Activated B cell treated with CpG ODN at 0.5 μM for 24 hours (primary cell): Measurements from ENCODE around the gene SPTLC2. TPM values are rescaled to one million over a fixed set of nuclear protein-coding genes. Genes with fewer than 3 reads are reported as not detected.

Experiments used
- ATAC-seq: fragments of 200-7000 bp; cut with Tn5 transposase; one replicate; pipeline ENCODE4 v1.10.0; 2021; ENCODE audit warnings: low read depth, mild to moderate bottlenecking, moderate library complexity
- CTCF ChIA-PET: fragments of 350-600 bp; sonication (Branson Sonifier 250); formaldehyde crosslinking; loops from one replicate; lab custom pipeline; 2021; ENCODE audit warnings: antibody characterized with exemption; lab: Charles Lee
- POLR2A ChIA-PET: fragments of 350-600 bp; sonication (Branson Sonifier 250); formaldehyde crosslinking; loops from one replicate; lab custom pipeline; 2021; ENCODE audit warnings: antibody characterized with exemption; lab: Charles Lee
- DNase-seq: peaks from one replicate; pipeline ENCODE4 v3.0.0; 2022
- H3K27ac Mint-ChIP-seq: one replicate; pipeline ENCODE4 v1.8.0; 2020; ENCODE audit warnings: mixed read lengths
- H3K27me3 Mint-ChIP-seq: one replicate; pipeline ENCODE4 v1.8.0; 2021; ENCODE audit warnings: mixed read lengths
- H3K36me3 Mint-ChIP-seq: one replicate; pipeline ENCODE4 v1.8.0; 2021; ENCODE audit warnings: low read depth, mixed read lengths
- H3K4me1 Mint-ChIP-seq: one replicate; pipeline ENCODE4 v1.8.0; 2021; ENCODE audit warnings: mixed read lengths
- H3K4me3 Mint-ChIP-seq: one replicate; pipeline ENCODE4 v1.8.0; 2020; ENCODE audit warnings: mild to moderate bottlenecking, mixed read lengths
- H3K9me3 Mint-ChIP-seq: one replicate; pipeline ENCODE4 v1.8.0; 2020; ENCODE audit warnings: mixed read lengths
- CTCF ChIP-seq: fragments of 200-600 bp; IDR thresholded peaks from one replicate; pipeline ENCODE4 v1.8.0; 2022; ENCODE audit warnings: antibody characterized with exemption, mild to moderate bottlenecking
- intact Hi-C: fragments of 100-400 bp; cut with micrococcal nuclease; formaldehyde crosslinking; loops from one replicate; pipeline ENCODE4 v1.15.1; 2024
- total RNA-seq: library from RNA; stranded (reverse); gene quantifications from 2 replicates; pipeline ENCODE4 v1.2.3, GENCODE V29; 2022

SPTLC2 gene
- total RNA-seq, 1 donor from 2014 or later = 43.8 TPM

DNA sequence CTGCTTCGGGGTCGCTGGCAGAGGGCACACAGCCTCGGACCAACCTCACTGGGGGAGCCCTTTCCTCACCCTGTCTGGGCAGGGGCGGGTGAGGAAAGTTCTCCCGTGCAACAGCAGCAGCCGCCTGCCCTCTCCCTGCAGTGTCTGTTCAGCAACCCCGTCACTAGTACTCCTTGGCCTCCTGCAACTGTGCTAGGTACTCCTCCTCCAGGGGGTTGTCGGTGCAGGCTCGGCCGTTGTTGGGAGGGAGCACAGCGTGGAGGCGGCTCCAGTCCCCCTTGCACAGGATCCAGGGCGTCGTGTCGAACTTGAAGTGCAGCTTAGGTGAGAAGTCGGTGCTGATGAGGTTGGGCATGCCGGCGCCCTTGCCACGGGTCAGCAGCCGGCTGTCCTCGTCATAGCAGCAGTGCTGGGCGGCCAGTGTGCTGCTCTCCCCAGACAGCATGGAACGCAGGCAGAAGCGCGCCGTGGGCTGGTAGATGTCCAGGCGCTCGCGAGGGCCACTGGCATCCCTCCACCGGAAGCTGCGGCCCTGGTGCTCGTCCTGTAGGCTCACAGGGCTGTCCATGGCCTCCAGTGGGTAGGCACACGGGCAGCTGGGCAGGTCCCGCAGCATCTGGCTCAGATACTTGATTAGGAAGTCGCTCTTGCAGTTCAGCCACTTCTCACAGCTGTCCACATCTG is 140.9 kb downstream of the SPTLC2 start:
- POLR2A ChIA-PET = interaction anchor here (0.8 kb wide), 1 partner anchor 45 kb away, joined by 3 read pairs; no protein-coding TSS in a partner anchor
- CTCF ChIA-PET = no interaction called here
- no peak for TF ChIP-seq CTCF

DNA sequence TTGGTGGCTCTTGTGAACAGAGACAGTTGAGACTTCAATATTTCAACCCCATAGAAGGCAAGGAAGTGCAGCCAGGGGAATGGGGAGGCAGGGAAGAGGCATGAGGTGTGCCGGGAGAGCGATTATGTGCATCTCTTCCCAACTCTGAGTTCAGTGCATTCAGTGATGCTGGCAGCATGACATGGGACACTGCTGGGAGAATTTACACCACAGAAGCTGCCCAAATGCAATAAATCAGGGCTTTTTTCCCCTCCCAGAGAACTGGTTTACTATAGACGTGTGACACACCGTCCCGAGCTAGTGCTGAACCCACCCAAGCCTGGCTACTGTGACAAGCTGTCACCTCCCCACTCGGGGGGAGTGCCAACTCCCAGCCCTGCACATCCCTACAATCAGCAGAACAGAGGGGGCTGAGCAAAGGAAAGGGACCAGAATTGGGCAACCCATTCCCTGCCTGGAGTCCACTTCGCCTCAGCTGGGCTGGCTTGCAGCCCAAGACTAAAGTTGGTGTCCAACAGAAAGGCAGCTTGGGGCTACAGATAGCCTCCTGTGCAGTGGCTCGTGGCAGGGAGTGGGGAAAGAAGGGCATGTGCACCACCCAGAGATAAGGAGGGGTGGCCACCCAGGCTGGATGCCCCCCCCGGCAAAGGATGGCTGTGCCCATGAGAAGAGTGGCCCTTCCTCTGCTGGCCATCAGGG is 141.8 kb downstream of the SPTLC2 start:
- no peaks in the 10 kb centered on the region for H3K9me3 Mint-ChIP-seq
- ChIA-PET CTCF (no interaction called here), POLR2A (no interaction called here)
- no peak overlapping the region for H3K4me3 Mint-ChIP-seq
- peaks cover 2% of the 10 kb centered on the region for H3K36me3 Mint-ChIP-seq
- H3K27ac Mint-ChIP-seq = no peak overlapping the region
- H3K27me3 Mint-ChIP-seq = no peaks in the 10 kb centered on the region
- H3K4me1 Mint-ChIP-seq = no peaks in the 10 kb centered on the region
- TF ChIP-seq CTCF = no peak
- intact Hi-C loops = no loop called here
- ATAC-seq (no peak), DNase-seq (no peak)

More for the DNA sequence above, 140.9 kb downstream of the SPTLC2 start:
- Mint-ChIP-seq H3K36me3 (no peaks in the 10 kb centered on the region), H3K4me3 (no peak overlapping the region), H3K27ac (no peak overlapping the region), H3K9me3 (no peaks in the 10 kb centered on the region), H3K4me1 (no peaks in the 10 kb centered on the region), H3K27me3 (no peaks in the 10 kb centered on the region)
- DNase-seq (no peak), ATAC-seq (no peak)
- intact Hi-C loops = no loop called here

DNA sequence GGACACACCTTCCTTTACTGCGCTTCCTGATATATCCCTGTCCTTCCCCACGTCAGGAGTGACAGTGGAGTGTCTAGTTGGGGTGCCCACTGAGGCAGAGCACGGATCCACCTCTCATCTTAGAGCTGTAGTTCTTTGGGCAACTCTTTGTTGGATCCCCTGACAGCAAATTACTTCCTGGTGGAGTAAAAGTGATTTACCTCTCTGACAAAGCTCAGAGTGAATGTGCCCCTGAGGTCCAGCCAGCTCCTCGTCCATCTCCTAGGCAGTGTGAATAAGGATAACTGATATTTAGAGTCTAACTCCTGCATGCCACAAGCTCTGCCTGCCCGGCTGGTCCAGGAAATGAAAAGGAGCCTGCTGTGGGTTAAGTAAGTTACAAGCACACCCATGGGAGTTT is 142.5 kb downstream of the SPTLC2 start:
- intact Hi-C loops = no loop called here
- ChIA-PET POLR2A (no interaction called here), CTCF (no interaction called here)
- no peaks in the 10 kb centered on the region for H3K27me3 Mint-ChIP-seq
- DNase-seq (no peak), ATAC-seq (no peak)
- H3K4me1 Mint-ChIP-seq = no peaks in the 10 kb centered on the region
- no peak overlapping the region for H3K27ac Mint-ChIP-seq
- no peak for TF ChIP-seq CTCF
- peaks cover 9% of the 10 kb centered on the region for H3K36me3 Mint-ChIP-seq
- H3K4me3 Mint-ChIP-seq = no peak overlapping the region
- H3K9me3 Mint-ChIP-seq = no peaks in the 10 kb centered on the region

GRCh38 chr14:77470224-77470870 is 146.1 kb downstream of the SPTLC2 start:
- CTCF ChIA-PET = no interaction called here
- H3K4me1 Mint-ChIP-seq = no peaks in the 10 kb centered on the region
- no peak for TF ChIP-seq CTCF
- H3K9me3 Mint-ChIP-seq = no peaks in the 10 kb centered on the region
- intact Hi-C loops = no loop called here
- peaks cover 41% of the 10 kb centered on the region for H3K36me3 Mint-ChIP-seq
- no peak overlapping the region for H3K27ac Mint-ChIP-seq
- H3K27me3 Mint-ChIP-seq = no peaks in the 10 kb centered on the region
- POLR2A ChIA-PET = no interaction called here
- DNase-seq (no peak), ATAC-seq (no peak)
- H3K4me3 Mint-ChIP-seq = no peak overlapping the region

GRCh38 chr14:77469539-77469938 is 146.9 kb downstream of the SPTLC2 start:
- Mint-ChIP-seq H3K4me3 (no peak overlapping the region), H3K36me3 (peaks cover 49% of the 10 kb centered on the region), H3K27ac (no peak overlapping the region), H3K27me3 (no peaks in the 10 kb centered on the region), H3K9me3 (no peaks in the 10 kb centered on the region), H3K4me1 (no peaks in the 10 kb centered on the region)
- intact Hi-C loops = no loop called here
- POLR2A ChIA-PET = interaction anchor here (0.6 kb wide), 1 partner anchor 73 kb away, joined by 4 read pairs; no protein-coding TSS in a partner anchor
- DNase-seq (no peak), ATAC-seq (no peak)
- CTCF ChIA-PET = no interaction called here
- no peak for TF ChIP-seq CTCF
